D341Med (cell line): ENCODE results near the gene LRP2BP.
"Not testable (repeated sequence)": the region's sequence is repeated elsewhere in the genome, so short reads cannot be mapped to it uniquely, and the experiment has no call there.

Experiments
- DNase-seq: peaks from one replicate; pipeline ENCODE4 v3.0.0; 2012; ENCODE audit warnings: low spot score

LRP2BP gene

DNA sequence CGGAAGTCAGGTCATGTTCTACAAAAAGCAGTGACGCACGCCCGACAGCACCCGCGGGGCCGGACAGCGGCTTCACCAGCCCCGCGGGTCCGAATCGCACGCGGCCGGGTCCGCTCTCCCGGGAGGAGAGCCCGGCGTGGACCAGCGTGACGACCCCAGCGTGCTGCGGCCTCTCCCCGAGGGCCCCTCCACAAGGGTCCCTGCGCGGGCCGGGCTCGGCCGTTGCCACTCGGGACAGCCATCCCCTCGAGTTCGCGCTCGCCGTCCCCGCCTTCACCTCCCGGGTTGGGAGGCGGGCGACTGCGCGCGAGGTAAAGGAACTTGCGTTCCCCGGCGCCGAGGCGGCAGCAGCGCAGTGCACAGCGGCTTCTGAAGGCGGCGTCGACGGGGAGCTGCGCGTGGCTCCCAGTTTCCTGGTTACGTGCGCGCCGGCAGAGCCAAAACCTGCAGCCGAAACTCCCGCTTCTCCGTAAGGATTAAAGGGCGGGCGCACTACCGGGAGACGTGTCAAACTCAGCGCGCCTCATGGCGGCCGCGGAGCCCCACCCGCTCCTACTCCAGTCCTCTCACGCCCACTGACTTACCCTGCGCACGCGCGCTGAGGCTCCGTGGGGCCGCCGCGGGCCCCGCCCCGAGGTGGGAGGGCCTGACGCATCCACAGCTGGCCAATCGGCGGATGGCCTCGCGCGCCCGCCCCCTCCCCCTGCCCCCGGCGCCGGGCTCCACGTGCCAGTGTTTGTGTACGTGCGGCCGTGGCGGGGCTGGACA is 416 bp upstream of the LRP2BP start:
- peak; percentile 100 for DNase-seq

DNA sequence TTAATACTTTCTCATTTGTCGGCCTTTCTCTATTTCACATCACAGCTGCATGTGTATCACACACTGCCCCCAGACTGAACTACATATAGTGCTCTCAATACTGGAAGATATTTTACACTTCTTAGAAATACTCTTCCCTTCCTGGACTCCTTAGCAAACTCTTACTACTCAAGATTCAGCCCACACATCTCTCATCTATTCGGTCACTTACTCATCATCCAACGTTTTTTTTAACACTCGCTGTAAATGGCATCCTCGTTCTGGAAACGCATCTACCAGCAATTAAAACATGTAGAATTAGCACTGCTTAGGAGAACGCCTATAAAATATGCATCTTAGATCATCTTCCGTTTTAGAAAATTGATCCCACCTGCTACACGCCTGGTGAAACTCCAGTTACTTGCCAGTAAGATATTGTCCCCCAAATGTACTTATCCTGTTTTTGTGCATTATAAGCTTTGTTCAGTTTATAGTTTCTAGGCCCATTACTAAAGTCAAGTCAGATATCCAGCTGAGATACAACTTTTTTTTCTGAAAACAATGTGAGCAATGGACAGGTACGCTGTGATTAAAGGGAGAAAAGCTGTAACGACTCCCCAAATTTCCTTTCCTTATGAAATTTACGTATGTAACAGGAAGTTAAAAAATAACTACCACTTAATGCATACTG is 1.0 kb downstream of the LRP2BP start:
- DNase-seq, result no peak

DNA sequence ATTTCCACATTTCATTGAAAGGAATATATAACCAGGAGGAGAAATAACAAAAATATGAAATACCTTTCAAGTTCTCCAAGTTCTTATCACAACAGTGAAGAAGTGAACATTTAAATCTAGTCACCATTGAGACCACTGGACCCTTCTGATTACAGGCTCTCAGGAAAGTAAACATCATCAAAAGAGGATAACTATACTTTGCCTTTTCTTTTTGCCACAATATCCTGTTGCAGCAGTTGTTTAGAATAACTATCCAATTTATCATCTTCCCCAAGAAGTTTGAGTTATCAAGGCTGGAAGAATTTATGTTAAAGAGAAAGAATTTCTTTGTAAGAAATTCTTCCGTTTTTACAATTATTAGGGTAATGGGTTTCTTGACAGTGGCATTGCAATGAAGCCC is 3.6 kb downstream of the LRP2BP start:
- DNase-seq, result no peak

DNA sequence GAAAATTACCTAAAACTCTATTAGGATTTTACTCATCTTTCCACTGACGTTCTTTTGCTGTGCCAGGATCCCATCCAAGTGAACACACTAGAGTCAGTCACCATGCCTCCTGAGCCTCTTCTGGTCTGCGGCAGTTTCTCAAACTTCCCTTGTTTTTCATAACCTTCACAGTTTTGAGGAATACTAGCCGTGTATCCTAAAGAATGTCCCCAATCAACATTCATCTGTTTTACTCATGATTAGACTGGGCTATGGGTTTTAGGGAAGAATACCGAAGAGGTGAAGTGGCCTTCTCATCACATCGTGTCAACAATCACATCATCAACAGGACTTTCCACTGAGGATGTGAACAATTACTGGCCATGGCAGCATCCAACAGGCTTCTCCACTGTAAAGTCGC is 4.8 kb downstream of the LRP2BP start:
- DNase-seq, result no peak

DNA sequence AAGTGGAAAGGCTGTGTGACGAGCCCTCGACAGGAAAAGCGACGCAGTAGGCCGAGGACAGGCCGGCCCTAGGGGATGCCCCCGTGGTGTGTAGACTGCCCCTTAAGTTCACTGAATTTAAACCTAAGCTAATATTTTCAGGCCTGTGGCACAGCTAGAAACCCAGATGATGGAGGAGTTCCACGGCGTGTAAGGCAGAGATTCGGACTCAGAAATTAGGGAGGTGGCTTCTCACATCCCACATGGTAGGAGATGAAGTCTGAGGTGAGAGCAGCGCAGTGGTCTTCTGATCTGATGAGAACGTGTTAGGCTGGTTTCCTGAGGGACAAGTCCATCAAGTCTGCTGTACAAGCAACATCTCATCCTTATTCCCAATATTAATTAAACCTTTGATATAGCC is 7.8 kb downstream of the LRP2BP start:
- DNase-seq, result no peak

DNA sequence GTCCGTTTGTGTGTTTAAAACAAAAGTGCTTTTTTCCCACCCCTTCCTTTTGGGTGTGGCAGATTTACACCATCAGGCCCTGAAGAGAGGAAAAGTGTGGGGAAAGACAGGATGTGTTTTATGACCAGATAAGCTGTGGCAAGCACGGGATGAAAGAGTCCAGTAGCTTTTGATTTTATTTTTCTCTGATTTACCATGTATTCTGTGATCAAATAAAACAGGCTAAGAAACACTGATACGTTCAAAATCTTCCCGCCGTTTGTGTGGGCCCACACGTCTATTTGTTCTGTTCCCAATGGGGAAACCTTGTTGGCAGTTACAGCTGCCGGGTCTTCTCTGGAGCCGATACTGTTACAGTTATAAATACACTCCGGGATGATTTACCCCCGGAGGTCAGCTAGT is 10.8 kb downstream of the LRP2BP start:
- no peak for DNase-seq

DNA sequence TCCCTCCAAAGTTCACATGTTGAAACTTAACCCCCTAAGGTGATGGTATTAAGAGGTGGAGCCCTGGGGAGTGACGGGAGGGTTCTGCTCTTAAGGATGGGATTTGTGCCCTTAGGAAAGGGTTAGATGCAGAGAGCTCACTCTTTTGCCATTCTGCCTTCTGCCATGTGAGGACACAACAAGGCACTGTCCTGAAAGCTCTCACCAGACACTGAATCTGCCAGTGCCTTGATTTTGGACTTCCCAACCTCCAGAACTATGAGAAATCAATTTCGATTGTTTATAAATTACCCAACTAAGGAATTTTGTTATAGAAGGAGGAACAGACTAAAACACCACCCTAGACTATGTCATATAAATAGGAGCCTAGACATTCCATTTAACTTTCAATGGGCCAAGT is 11.7 kb downstream of the LRP2BP start:
- DNase-seq, result no peak

DNA sequence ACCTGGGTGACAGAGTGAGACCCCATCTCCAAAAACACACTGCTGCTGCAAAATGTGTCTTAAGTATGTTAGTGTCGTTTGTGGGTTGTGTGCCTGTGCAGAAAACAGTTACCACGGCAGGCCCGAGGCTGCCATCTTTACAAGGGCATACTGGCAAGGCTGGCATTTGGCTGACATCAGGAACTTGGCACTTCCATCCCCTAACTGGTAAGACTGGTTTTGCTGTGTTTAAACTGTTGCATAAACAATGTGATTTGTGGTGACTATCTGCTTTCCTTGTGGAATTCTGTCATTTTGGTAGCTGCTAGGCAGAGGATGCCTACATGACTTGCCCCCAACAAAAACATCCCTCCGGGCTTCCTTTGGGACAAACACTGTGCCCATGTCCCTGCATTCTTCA is 12.3 kb downstream of the LRP2BP start:
- DNase-seq, result no peak

DNA sequence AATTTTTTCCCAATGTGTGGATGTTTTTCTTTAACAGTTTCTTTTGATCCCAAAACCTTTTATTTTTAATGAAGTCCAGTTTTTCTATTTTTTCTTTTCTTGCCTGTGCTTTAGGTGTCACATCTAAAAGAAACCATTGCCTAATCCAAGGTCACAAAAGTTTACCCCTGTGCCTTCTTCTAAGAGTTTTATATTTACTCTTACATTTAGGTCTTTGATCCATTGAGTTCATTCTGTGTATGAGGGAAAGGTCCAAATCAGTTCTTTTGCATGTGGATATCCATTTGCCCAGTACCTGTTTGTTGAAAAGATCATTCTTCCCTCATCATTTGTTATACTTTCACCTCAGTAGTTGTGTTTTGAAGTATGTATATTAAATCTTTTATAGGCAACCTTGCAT is 13.0 kb downstream of the LRP2BP start:
- no peak for DNase-seq

DNA sequence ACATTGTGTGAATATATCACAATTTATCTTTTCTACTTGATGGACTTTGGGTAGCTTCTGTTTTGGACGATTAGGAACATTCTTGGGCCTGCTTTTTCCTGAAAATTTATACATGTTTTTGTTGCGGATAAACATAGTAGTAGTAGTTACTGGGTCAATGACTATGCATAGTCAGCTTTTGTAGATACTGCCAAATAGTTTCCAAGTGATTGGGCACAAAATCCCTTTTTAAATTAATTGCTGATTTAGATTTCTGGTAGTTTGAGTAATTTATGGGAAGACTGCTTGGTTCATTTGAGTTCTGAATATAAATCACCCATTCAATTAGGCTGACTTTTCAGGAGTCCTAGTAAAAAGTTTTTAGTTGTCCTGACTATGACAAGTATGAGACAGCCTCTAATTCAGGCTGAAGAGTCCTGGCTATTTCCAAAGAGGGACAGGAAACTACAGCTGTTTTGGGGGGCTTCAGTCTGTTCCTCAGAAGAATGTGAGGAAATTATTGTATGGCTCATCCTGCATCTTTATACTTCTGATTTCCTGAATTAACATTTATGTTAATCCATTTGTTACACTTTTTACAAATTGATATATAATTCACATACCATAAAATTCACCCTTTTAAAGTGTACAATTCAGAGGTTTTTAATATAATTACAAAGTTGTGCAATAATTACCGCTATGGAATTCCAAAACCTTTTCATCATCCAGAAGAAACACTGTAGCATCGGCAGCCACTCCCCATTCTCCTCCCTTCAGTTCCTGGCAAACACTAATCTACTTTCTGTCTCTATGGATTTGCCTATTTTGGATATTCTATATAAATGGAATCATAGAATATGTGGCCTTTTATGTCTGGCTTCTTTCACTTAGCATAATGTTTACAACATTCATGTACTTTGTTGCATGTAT is 14.2 kb downstream of the LRP2BP start:
- no peak for DNase-seq

DNA sequence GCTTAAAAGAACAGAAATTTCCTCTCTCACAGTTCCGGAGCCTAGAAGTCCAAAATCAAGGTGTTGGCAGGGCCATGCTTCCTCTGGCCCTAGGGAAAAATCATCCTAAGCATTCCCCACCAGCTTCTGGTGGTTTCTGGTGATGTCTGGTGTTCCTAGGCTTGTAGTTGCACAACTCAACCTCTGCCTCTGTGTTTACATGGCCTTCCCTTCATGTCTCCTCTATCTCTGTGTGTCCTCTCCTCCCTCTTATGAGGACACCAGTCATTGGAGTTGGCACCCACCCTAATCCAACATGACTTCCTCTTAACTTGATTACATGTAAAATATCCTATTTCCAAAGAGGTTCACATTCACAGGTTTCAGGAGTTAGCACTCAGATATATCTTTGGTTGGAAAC is 15.4 kb downstream of the LRP2BP start:
- no peak for DNase-seq

DNA sequence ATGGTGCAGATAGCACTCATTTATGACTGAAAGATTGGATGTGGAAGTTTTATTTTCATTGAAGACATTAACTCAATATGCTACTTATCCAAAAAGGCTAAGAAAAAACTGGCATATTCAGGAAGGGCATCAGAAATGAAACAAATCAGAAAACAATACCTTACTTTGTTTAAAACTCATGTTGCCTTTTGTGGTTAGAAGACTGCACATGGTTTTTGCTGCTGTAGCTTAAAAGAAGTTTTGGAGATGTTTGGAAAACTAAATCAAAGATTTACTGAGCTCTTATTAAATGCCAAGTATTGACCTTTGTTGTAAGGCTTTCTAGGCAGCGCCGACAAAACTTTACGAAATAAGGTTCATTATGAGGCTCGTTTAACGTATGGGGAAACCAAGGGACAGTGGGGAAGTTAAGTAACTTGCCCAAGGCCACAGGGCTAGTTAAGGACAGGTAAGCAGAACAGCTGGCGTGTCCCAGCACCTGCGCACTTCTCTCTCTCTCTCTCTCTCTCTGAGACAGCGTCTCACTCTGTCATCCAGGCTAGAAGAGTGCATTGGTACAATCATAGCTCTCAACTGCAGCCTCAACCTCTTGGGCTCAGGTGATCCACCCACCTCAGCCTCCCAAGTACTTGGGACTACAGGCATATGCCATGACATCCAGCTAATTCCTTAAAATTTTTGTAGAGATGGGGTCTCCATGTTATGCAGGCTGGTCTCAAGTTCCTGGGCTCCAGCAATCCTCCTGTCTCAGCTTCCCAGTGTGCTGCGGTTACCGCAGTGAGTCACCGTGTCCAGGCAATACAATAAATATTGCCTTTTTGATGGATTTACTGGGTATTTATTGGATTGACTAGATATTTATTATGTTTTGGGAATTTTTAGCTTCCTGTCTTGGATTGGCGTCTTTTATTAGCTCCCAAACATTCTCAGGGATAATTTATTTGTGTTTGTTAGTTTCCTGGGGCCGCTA is 16.1 kb downstream of the LRP2BP start:
- no peak for DNase-seq

DNA sequence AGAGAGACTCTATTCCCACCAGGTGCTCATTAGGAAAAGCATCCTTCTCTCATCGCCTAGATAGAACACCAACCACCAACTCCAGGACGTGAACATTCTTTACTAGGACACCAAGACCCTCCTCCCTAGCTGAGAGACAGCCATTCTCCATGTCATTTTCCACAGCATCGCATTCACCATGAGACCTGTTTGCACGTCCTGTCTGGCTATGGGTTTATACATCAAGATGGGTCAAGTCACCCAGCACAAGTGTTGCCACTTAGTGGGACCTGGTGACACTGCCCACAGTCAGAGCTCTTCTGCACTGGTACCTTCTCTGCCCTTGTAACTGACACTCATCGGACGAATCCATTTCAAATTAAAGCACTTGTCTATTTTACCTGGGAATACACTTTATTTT is 17.5 kb downstream of the LRP2BP start:
- DNase-seq, result no peak

DNA sequence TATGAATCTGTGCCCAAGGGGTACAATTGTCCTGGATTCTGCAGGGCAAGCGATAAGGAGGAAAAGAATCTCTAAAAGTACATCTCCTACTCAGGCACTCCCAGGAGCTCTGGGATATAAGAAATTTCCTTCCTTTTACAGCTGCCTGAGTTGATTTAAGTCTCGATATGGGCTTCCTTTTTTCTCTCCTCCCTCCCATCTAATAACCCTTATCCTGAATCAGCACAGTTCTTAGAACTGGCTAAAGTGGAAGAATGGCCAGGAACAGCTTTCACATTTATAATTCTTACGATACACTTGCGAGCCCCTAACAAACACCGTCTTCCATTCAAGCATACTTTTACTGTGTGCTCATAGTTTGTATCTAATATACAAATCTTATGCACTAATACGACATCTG is 21.2 kb downstream of the LRP2BP start:
- DNase-seq, result no peak

DNA sequence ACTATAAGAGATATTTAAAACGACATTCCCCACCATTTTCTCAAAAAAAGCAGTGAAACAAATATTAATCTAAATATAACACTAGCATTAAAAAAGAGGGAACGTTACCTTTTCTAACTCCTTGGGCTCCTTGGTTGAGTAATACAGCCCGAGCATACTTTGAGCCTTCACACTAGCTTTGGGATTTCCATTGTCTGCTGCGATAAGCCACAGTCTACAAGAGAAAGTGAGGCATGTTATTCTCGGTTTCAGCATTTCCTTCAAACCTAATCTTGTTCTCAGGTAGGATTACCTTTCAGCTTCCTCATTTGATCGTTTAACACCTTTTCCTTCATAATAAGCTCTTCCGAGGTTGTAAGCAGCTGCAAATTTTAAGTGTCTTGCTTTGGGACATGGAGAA is 21.7 kb downstream of the LRP2BP start:
- no peak for DNase-seq

DNA sequence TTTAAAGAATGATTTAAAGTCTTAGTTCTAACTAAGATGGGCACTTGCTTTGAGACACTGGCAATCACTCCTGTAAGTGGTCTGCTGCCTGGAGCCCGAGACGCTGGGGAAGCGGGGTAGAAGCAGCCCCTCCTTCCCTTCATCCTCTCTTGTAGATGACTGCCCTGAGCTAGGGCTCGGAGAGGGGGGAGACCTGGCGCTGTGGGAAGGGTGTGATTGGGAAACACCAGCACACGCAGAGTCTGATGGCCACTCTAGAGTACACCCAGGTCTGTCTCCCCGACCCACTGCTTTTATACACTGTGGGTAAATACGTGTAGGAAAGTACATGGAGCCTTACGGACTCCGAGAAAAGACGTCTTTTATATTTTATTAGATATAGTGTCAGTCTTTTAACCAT is 24.0 kb downstream of the LRP2BP start:
- DNase-seq, result no peak

DNA sequence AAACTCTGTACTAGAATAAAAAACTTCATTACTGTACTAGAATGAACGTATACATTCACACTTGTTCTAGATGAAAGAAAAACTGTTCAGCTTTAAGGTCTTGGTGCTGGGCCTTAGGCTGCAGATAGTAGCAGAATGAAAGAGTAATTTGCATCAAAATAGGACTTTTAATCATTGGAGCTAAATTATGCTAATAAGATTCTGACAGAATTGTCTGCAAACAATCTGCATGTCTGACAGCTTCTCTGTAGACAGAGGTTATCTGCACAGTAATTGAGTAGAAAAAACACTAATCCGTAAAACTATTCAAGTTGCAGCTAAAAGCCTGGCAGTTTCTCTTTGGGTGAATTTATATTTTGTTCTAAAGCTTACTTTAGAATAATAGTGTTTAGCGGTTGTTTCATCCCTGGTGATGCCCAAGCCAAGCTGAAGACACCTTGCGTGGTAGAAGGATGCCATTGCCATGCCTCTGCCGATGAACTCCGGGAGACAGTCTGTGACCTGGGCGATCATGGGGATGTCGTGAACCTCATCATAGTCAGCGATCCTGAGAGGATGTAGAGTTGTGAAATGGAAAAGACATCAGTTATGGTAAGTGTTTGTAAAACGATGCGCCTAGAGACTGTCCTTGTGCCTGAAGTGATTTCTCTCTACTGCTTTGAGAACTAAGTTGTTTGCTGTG is 25.3 kb downstream of the LRP2BP start:
- DNase-seq, result no peak

DNA sequence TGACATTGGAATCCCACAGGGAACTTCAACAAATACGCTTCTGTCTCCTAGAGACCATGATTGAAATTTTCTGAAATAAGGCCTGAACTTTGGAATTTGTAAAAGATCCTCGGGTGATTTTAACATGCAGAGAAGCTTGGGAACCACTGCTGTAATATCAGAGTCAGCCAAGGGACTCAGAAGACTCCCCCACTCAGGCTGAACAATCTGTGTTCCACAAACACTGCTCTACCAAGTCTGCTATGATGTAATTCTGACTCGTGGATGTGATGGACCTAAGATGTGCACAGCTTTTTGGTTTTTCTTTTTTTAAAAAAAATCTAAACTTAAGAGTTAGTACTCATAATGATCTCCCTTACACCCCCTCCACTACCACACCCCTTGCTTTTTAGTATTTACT is 26.0 kb downstream of the LRP2BP start:
- DNase-seq, result no peak

DNA sequence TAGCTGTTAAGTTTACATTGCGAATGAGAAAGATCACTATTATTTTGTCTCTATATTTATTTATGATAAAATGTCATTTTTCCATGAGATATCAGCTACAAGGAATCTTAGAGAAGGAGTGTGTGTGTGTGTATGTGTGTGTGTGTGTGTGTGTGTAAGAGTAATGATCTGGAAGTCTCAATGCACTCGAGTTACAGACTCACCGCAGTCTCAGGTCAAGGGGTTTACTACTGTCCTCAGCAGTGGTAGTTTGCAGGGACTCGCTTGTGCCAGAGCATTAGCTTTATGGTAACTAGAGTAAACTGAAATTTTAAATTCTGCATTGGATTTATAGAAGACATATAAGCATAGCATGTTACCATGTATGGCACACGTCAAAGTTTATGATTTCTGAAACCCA is 30.8 kb downstream of the LRP2BP start:
- DNase-seq, result no peak

DNA sequence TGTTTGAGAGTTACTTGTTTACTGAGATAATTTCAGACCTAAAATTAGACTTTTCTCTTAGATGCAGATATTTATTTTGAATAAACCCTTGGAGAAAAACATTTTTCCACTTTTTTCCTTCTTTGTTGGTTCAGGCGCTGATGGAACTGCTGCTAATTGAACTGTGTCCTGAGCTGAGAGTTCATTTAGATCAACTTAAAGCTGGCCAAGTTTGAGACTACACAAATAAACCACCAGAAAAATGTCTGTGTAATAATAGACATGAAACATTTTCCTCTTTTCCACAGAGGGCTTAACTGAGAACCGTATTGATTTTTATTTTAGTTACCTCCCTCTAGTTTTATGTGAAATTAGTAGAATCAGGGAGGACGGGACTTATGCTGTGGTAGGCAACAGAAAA is 32.5 kb downstream of the LRP2BP start:
- no peak for DNase-seq

DNA sequence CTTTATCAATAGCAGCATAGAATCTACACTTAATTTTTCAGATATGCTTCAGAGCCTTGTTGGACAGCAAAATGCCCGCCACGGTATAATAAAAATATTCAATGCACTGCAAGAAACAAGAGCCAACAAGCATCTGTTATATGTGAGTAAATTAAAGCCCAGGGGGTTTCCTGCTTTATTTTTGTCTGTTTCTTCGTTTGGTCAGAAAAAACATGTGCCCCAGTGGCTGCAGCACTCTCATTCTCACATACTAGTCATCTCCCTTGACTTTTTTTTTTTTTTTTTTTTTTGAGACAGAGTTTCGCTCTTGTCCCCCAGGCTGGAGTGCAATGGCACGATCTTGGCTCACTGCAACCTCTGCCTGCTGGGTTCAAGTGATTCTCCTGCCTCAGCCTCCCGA is 33.2 kb downstream of the LRP2BP start:
- not testable (repeated sequence) for DNase-seq
